Loucy (cell line): ENCODE measurements around the gene RPS6KB2.
A peak's percentile ranks its signal among the peaks of the same experiment; 100 is the strongest.

Experiments
- H2AFZ ChIP-seq: fragments of 200-600 bp; sonication (generic); 2 replicates; pipeline ENCODE4 v1.6.0; 2016; ENCODE audit warnings: antibody characterized with exemption, mild to moderate bottlenecking, low read length, moderate library complexity
- H3F3A ChIP-seq: fragments of 200-600 bp; 2 replicates; pipeline ENCODE4 v1.6.0; 2016; ENCODE audit warnings: antibody characterized with exemption, low read depth, mild to moderate bottlenecking
- H3K27me3 ChIP-seq: fragments of 200-600 bp; sonication (generic); 2 replicates; pipeline ENCODE4 v1.6.1; 2014; ENCODE audit warnings: low read length, mild to moderate bottlenecking; ENCODE audit not compliant: insufficient read depth, poor library complexity, severe bottlenecking
- H3K36me3 ChIP-seq: fragments of 200-600 bp; sonication (generic); 2 replicates; pipeline ENCODE4 v1.6.1; 2016; ENCODE audit warnings: low read length; ENCODE audit not compliant: insufficient read depth
- H3K4me1 ChIP-seq: fragments of 200-600 bp; sonication (generic); 2 replicates; pipeline ENCODE4 v1.5.1; 2014; ENCODE audit warnings: low read length, mild to moderate bottlenecking; ENCODE audit not compliant: insufficient read depth, poor library complexity, severe bottlenecking
- H3K4me2 ChIP-seq: fragments of 200-600 bp; sonication (generic); 2 replicates; pipeline ENCODE4 v1.6.0; 2014; ENCODE audit warnings: antibody characterized with exemption, low read length, low read depth, mild to moderate bottlenecking; ENCODE audit not compliant: poor library complexity, severe bottlenecking
- H3K4me3 ChIP-seq: fragments of 200-600 bp; sonication (generic); 2 replicates; pipeline ENCODE4 v1.5.1; 2014; ENCODE audit warnings: low read length, mild to moderate bottlenecking, mixed read lengths; ENCODE audit not compliant: poor library complexity, severe bottlenecking
- H3K79me2 ChIP-seq: fragments of 200-600 bp; sonication (generic); 2 replicates; pipeline ENCODE4 v1.6.1; 2014; ENCODE audit warnings: low read length; ENCODE audit not compliant: insufficient read depth
- H3K9ac ChIP-seq: fragments of 200-600 bp; sonication (generic); 2 replicates; pipeline ENCODE4 v1.6.0; 2014; ENCODE audit warnings: mild to moderate bottlenecking, low read depth, low read length, moderate library complexity; ENCODE audit not compliant: poor library complexity, severe bottlenecking
- H3K9me2 ChIP-seq: fragments of 200-600 bp; sonication (generic); replicated peaks from 2 replicates; pipeline ENCODE4 v1.6.1; 2016; ENCODE audit warnings: low read depth, low read length, mixed read lengths
- H3K9me3 ChIP-seq: fragments of 200-600 bp; sonication (generic); 2 replicates; pipeline ENCODE4 v1.6.1; 2014; ENCODE audit warnings: mild to moderate bottlenecking, antibody characterized with exemption, low read length, low read depth; ENCODE audit not compliant: insufficient read depth
- H4K20me1 ChIP-seq: fragments of 200-600 bp; sonication (generic); 2 replicates; pipeline ENCODE4 v1.6.0; 2014; ENCODE audit warnings: antibody characterized with exemption, low read length, mild to moderate bottlenecking; ENCODE audit not compliant: insufficient read depth, poor library complexity, severe bottlenecking
- CTCF ChIP-seq: fragments of 200-600 bp; sonication (generic); conservative IDR thresholded peaks from 2 replicates; pipeline ENCODE4 v1.5.1; 2014; ENCODE audit warnings: mild to moderate bottlenecking, antibody characterized with exemption, low read length
- EZH2phosphoT487 ChIP-seq: fragments of 200-600 bp; IDR thresholded peaks from 2 replicates; pipeline ENCODE4 v1.6.1; 2018; ENCODE audit warnings: antibody characterized with exemption, mild to moderate bottlenecking, moderate library complexity, borderline replicate concordance

RPS6KB2 gene

DNA sequence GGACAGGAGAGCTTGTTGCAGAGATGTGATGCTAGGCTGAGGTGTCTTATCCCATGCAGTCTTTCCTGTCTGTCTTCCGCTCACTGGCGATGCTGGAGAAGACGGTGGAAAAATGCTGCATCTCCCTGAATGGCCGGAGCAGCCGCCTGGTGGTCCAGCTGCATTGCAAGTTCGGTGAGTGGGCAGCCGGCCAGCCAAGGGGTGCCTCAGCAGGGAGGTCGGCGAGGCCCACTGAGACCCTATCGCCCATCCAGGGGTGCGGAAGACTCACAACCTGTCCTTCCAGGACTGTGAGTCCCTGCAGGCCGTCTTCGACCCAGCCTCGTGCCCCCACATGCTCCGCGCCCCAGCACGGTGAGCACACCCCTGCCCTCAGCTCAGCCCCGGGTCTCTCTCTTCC lies 34.9 kb upstream of the RPS6KB2 start:
- no peaks in the 10 kb centered on the region for H3K9me2 ChIP-seq
- peaks cover 45% of the 10 kb centered on the region for H3K4me1 ChIP-seq
- H2AFZ ChIP-seq = no peak overlapping the region
- peaks cover 3% of the 10 kb centered on the region; the same call in 1 of the 2 replicates for H3F3A ChIP-seq
- no peaks in the 10 kb centered on the region for H3K9me3 ChIP-seq
- no peak overlapping the region for H3K4me3 ChIP-seq
- peaks cover 75% of the 10 kb centered on the region for H3K79me2 ChIP-seq
- no peaks in the 10 kb centered on the region for H3K27me3 ChIP-seq
- peak overlapping the region; percentile 43 for H3K9ac ChIP-seq
- TF ChIP-seq EZH2phosphoT487 = no peak
- TF ChIP-seq CTCF = no peak
- H4K20me1 ChIP-seq = peaks cover 40% of the 10 kb centered on the region
- no peak overlapping the region for H3K4me2 ChIP-seq
- H3K36me3 ChIP-seq = peaks cover 12% of the 10 kb centered on the region; the same call in 1 of the 2 replicates

DNA sequence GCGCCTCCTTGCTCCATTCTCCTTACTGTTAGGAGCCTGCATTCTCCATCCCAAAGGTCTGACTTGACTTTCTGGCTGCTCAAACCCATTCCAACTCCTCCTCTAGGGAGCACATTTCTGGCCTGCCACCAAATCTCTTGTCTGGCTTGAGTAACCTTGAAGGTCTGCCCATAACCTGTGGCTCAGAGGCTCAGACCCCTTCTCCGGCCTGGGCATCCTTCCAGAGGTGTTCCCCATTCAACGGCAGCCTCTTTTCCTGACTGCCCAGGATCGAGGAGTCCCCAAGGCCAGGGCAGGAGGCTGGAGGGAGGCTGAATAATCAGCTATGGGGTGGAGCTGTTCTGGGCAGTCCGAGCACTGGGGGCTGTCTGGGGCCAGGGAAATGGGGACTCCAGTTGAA lies 34.3 kb upstream of the RPS6KB2 start:
- H4K20me1 ChIP-seq = peaks cover 44% of the 10 kb centered on the region
- no peak overlapping the region for H2AFZ ChIP-seq
- no peak overlapping the region for H3K4me3 ChIP-seq
- no peaks in the 10 kb centered on the region for H3K9me3 ChIP-seq
- no peaks in the 10 kb centered on the region for H3K27me3 ChIP-seq
- peaks cover 3% of the 10 kb centered on the region; the same call in 1 of the 2 replicates for H3F3A ChIP-seq
- H3K9me2 ChIP-seq = no peaks in the 10 kb centered on the region
- H3K4me2 ChIP-seq = no peak overlapping the region
- H3K4me1 ChIP-seq = peaks cover 50% of the 10 kb centered on the region
- TF ChIP-seq EZH2phosphoT487 (no peak), CTCF (no peak)
- peaks cover 17% of the 10 kb centered on the region; the same call in 1 of the 2 replicates for H3K36me3 ChIP-seq
- peaks cover 81% of the 10 kb centered on the region for H3K79me2 ChIP-seq
- H3K9ac ChIP-seq = peak overlapping the region; percentile 43

DNA sequence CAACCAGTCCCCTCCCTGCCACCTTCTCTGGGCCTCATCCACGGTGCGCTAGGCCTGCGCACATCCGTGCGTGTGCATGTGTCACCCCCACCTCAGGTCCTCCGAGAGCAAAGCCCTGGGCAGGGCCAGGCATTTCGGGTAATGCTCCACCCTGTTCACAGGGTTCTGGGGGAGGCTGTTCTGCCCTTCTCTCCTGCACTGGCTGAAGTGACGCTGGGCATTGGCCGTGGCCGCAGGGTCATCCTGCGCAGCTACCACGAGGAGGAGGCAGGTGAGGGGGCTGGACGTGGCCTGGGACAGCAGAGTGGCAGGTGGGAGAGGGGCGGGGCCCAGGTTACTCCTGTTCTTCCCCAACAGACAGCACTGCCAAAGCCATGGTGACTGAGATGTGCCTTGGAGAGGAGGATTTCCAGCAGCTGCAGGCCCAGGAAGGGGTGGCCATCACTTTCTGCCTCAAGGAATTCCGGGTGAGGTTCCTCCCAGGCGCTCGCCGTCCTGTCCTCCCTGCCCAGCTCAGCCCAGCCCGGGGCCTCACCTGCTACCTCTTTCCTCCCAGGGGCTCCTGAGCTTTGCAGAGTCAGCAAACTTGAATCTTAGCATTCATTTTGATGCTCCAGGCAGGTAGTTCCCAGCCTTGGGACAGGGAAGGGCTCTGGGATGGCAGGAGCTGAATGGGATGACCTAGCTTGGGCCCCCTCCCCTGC lies 32.6 kb upstream of the RPS6KB2 start:
- H3K36me3 ChIP-seq = peaks cover 22% of the 10 kb centered on the region; the same call in 1 of the 2 replicates
- peak overlapping the region; percentile 71 for H3K4me3 ChIP-seq
- H3K9me3 ChIP-seq = no peaks in the 10 kb centered on the region
- H3K9ac ChIP-seq = peak overlapping the region; percentile 60
- no peaks in the 10 kb centered on the region for H3K27me3 ChIP-seq
- H2AFZ ChIP-seq = no peak overlapping the region
- H3K9me2 ChIP-seq = no peaks in the 10 kb centered on the region
- H3K4me1 ChIP-seq = peaks cover 62% of the 10 kb centered on the region
- TF ChIP-seq EZH2phosphoT487 = no peak
- TF ChIP-seq CTCF = no peak
- H3K79me2 ChIP-seq = peaks cover 90% of the 10 kb centered on the region
- peak overlapping the region; percentile 94 for H3K4me2 ChIP-seq
- peaks cover 3% of the 10 kb centered on the region; the same call in 1 of the 2 replicates for H3F3A ChIP-seq
- H4K20me1 ChIP-seq = peaks cover 55% of the 10 kb centered on the region
